NK-92 (cell line): Measurements from ENCODE around the gene AVPR2.

ENCODE experiments used
- DNase-seq: peaks from one replicate; lab custom pipeline; 2025; ENCODE audit not compliant: unreplicated experiment; lab: John Stamatoyannopoulos, UW

The AVPR2 gene

DNA sequence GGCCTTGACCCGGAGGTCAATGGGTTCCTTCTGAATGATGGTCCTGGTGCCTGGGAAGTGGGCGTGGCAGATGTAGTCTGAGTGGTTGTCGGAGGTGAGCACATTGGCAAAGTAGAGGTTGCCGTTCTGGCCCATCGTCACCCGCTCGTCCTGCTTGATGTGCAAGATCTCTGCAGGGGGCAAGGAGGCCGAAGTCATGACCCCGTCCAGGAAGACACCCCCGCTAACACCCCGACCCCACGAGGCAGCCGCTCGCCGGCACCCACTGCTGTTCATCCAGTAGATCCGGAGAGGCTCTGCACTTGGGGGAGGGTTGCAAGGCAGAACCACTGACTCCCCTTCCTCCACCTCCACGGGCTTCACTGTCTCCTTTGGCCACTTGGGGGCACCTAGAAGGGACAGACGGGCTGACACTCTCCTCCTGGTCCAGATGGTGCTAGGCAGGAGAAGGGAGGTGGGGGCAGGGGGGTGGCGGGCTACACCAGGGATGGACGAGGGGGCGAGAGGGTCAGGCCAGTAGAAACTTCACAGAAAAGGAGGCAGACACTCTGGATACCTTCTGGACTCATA, 33.6 kb upstream of the AVPR2 start:
- no peak for DNase-seq

DNA sequence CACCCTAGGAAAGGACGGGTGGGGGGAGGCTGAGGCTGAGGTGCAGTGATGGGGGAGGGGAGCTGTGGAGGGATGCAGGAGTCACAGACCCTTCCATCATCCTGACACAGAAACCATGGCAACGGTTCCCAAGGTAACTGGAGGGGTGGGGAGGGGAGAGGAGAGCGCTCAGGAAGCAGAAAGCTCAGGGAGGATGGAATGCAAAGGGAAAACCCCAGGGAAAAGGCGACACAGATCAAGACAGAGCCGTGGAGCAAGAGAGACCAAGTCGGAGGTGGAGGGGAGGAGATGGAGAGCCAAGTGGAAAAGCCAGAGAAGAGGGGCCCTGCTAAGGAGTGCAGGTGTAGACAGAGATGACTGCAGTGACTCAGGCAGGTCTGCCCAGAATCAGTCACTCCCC, 33.0 kb upstream of the AVPR2 start:
- DNase-seq = no peak

DNA sequence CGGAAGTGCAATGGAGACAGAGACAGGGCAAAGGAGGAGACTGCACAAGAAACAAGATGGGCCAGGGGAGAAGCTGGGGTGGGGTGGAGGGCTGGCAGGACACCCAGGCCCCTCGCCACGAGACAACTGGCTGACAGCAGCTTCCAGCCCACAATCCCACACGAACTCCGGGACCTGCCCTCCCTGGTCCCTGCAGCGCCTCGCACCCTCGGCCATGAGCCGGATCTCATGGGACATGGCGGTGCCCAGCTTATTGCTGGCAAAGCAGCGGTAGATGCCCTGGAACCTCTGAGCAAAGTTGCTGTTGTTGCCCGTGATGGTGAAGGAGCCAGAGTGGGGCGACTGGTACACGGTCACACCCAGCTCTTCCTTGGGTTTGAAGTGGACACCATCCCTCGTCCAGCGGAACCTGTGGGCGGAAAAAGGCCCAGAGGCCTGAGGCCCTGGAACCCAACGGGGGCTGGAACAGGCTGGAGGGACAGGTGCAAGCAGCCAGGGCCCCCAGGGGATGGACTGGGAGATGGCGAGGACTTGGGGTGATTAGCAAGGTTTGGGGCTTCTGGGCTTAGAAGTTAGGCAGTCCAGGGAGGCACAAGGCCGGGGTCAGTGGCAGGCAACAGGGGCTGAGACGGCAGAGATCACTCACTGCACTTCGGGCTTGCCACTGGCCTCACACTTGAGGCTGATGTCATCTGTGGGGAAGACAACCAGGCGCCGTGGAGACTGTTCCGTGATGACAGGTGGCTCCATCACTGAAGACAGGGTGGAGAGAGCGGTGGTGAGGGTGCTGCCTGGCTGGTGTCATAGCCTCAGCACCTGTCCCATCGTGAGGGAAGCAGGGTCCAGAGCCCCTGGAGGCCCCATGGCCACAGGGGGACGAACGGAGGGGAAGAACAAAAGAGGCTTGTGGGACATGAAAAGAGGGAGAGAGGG, 32.3 kb upstream of the AVPR2 start:
- DNase-seq = no peak

DNA sequence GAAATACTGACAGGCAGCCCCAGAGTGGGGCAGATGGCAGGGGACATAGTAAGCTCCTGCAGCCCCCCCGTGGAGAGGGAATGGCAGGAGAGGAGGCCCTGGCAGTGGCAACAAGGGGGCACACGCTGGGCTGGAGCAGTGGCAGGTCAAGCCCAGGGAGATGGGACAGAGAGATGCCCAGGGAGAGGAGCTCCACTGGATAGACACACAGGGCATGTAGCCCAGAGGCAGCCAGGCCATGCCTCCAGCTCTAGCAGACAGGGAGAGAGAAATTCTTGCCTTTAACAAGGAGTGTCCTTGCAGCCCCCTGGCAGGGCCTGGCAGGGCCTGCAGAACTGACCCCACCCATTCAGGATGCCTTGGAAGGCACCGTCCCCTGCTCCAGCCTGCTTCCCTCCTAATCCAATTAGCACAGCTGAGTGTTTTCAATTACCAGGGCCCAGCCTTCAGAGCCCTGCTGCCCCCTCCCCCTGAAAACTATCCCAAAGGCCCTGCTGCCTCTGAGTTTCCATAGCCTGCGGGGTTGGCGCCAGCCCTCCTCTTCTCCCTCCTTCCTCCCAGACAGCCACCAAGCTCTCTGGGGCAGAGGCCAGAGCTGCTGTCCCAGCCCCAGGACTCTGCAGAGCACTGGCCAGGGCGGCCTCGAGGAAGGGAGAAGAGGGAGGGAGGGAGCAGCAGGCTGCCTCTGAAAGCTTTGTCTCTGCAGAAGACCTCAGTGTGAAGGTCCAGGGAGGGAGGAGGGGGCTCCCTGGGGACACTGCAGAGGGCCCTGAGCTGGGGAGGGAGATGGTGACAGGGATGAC, 31.0 kb upstream of the AVPR2 start:
- no peak for DNase-seq

DNA sequence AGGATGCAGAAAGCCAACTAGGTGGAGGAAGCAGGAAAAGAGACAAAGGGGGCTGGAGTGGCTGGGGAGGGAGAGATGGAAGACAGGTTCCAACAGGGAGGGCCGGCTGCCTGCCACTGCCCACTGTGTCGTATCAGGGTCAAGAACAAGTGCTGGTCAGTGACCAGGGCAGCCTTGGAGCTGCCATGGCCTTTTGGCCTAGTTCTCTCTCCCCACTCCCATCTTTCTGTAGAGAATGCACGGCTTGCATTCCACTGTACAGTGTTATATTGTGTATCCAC, 30.4 kb upstream of the AVPR2 start:
- DNase-seq = no peak

DNA sequence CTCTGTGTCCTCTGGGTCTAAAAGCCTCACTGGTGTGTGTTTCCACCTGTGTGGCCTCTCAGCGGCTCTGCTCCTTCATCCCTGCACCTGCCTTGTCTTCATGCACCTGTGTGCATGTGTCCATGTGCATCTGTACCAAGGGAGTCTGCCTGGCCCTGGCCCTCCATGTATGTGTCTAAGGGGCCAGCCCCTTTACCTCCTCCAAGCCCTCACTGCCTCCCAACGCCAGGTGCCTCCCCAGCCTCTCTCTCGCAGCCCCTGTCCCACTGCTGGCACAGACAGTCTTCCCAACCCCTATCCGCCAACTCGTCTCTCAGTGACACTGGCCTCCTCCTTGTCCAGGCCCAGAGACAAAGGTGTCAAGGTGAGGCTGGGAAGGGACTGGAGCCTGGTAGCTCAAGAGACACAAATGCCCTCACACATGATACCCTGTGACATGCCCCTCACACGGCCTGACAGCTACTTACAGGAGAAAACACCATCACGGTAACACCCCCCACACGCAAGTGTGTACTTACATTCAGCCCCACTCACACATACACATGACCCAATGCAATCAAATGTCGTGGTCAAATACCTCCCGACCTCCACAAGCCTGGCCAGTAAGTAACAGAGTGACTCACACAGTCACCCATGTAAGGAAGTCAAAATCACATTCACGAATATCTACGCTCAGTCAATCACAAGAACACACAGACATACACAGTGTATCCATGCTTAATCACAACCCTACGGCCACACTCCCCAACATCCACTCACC, 29.9 kb upstream of the AVPR2 start:
- no peak for DNase-seq

DNA sequence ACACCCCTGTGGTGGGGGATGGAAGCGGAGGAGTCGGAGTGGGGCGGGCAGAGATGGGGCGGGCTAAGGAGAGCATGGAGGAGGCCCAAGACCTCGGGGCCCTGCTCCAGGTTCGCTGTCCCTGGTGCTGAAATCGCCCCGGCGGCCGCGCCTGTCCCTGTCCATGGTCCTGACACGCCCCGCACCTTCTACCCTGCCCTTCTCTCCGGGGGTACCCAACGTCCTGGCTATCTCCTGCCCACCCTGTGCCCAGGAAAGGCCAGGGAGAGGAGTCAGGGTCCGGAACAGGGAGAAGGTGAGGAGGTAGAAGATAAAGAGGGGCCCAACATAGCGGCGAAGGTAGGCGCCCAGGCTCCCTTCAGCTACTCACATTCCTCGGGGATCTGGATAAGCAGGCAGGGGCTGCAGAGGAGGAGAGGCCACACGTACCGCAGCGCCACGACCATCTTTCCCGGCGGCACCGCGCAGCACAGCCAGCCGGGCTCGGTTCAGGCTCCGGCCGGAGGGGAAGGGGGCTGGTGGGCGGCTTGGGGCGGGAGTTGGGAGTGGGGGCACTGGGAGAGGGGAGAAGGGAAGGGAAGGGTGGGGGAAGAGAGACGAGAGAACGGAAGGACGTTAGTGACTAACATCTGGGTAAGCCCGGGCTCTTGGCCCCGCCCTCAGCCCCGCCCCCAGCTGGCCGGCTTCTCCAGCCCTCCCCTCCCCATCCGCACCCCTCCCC, 28.9 kb upstream of the AVPR2 start:
- no peak for DNase-seq

DNA sequence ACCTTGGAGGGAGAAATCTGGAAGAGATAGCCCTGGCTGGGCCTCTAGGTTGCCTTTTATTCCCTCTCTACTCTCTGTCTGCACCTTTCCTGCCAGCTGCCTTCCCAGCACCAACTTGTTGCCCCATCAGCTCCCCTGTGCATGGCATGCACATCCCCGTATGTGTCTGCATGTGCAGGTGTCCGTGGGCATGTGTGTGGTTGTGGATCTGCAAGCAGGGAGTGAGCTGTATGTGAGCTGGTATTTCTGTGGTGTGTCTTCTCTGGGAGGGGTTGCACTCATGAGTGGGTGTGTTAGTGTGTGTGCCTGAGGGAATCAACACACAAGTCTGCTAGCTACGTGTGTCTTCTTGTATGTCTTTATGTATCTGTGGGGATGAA, 28.4 kb upstream of the AVPR2 start:
- no peak for DNase-seq

DNA sequence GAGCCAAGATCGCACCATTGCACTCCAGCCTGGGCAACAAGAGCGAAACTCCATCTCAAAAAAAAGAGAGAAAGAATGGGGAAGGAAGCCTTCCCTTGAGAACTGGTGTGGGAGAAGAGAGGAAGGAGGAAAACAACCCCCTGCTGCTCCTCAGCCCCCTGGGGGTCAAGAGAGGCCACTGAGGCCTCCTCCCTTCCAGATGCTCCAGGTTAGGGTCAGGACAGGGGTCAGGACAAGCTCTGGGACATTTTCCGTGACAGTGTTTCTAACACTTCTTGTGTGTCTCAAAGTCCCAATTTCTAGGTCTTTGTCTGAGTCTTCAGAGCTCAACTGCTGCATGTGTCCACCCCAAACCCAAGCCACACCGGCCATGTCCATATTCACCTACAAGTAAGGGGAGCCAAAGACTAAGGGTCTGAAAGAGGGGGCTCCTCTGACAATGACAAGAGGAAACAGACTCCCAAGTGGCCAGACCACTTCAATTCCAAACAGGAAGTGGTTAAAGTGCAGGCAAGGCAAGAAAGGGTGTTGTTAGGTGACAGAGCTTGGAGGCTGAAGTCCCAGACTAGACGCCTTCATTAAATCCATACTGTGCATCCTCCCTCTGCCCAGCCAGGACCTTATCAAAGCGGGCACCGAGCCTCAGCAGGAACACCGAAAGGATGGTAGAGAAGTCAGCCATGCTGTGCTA, 26.8 kb upstream of the AVPR2 start:
- DNase-seq = no peak

DNA sequence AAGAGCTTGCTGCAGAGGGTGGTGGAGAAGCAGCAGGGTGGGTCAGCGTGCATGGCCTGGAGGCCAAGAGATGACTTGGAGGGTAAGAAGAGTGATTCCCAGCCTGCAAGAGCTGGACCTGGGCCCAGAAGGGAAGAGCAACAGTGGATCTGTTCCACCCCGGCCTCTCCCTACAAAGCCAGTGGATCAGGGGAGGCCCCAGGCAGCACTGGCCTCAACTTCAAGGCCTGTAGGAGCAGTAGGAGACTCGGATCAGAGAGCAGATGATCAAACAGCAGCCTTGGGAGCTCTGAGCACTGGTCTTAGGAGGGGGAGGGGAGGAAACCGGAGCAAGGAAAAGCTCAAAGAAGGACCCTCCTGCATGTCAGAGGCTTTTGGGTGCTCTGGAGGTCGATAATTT, 26.1 kb upstream of the AVPR2 start:
- no peak for DNase-seq

DNA sequence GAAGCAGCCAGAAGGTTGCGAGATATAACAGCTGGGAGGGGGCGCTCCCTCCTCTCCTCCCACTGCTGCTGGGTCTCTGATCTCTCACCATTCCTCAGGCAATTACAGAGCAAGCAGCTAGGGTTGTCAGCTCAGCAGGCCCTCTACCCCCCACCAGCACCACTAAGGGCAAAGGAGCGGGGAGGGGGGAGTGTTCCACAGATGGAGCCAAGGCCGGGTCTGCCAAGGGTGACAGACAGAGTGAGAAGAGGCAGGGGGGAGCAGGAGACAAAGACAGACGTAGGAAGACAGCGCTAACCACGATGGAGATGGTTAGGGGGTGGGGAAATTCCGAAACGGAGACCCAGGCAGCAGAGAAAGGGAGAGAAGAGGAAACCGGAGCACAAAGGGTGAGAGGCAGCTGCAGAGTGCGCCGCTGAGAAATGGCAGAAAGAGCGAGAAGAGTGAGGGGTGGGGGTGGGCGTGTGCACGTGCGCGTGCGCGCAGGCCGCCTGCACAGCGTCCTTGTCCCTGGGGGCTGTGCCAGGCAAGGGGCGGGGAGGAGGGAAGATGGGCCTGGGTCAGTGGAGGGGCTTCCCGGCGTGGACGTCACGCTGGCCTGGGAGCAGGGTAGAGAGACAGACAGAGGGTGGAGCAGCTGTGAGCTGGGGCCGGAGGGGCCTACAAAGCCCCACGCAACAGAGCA, 25.4 kb upstream of the AVPR2 start:
- no peak for DNase-seq

DNA sequence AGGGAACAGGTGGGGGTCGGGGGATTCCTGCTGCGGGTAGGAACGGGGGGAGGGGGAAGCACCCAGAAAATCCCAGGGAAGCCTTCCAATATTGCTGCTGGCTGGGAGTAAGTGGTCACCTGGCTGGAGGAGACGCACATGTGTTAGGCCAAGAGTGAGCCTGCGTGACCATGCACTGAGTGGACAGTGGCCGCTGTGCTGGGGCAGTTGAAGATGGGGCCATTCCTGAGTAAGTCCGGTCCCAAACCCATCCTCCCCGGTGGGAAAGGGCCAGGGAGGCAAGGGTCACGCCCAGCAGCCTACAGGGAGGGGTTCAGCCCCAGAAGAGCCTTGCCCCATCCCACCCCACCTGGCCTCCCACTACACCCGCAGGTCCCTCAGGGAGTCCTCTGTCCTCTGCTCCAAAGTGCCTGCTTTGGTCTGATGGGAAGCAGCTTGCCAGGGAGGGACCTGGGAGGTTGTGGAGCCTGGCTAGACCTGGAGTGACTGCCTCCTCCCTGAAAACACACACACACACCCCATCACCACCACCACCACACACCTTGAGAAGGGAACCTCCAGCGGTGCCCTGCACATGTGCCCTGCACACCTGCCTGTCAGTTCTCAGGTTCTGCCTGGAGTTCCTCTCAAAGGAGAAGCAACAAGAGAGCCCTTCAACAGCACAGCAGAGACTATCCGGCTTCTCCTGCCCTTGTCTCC, 24.6 kb upstream of the AVPR2 start:
- no peak for DNase-seq

DNA sequence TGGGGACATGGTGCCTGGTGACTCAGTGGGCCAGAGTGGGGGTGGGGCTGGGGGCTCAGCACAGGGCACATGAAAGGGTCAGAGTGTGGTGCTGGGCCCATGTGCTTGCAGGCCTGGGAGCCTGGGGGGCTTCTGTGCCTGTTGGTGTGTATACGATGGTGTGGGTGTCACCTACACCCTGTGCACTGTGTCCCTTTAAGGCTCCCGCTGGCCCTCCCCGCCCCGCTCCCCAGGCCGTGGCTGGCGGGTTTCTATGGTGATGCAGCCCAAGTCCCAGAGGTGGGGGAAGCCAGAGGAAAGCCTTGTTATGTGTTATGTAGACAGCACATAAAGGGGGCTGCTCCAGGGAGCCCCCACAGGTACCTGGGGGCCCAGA, 24.0 kb upstream of the AVPR2 start:
- DNase-seq = no peak

DNA sequence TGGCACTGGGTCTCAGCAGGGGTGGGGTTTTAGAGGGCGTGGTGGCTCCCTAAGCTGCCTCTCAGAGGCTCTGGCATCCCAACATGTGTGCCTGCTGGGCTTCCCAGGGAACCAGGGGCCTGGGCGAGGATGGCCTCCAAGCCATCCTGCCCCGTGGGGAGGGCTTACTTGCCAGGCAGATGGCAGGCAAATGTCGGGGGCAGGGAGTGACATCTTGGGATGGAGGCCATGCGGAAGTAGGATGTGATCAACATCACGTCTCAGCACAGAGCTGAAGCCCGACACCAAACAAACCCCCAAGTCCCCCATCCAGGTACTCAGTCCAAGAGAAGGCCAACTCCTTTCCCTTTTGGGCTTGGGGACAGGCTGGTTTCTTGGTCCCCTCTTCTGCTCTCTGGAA, 23.2 kb upstream of the AVPR2 start:
- DNase-seq = no peak

DNA sequence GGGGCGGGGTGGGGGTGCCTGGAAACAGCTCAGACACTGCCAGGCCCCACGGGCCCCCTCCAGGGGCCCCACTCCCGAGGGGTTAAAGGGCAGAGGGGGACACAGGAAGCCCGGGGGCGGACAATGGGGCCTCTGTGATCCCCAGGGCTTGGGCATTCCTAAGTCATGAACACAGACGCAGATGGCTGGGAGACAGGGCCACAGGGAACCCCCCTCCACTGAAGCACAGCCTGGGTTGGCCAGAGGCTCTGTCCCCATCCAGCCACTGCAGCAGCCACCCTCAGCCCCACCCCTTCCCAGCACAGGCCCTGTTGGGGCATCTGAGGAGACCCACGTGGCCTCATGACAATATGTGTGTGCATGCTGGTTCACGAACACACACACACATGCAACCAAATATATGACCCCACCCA, 22.4 kb upstream of the AVPR2 start:
- DNase-seq = no peak

DNA sequence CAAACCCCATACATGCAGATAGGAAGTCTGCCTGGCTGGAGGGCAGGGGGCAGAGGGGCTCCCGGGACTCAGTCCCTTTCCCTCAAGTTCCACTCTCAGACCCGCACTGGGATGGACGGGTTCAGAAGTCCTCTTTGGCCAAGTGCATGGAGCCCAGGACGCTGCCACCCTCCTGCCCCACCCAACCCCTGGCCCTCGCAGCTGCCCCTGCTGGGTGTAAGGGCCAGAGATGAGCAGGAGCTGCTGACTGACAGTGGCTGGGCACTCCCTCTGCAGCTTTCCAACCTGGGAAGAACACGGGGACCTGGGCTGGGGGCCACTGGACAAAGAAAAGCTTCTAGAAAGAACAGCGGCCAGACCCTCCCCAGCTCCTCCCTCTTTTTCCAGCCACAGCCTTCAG, 21.9 kb upstream of the AVPR2 start:
- no peak for DNase-seq

DNA sequence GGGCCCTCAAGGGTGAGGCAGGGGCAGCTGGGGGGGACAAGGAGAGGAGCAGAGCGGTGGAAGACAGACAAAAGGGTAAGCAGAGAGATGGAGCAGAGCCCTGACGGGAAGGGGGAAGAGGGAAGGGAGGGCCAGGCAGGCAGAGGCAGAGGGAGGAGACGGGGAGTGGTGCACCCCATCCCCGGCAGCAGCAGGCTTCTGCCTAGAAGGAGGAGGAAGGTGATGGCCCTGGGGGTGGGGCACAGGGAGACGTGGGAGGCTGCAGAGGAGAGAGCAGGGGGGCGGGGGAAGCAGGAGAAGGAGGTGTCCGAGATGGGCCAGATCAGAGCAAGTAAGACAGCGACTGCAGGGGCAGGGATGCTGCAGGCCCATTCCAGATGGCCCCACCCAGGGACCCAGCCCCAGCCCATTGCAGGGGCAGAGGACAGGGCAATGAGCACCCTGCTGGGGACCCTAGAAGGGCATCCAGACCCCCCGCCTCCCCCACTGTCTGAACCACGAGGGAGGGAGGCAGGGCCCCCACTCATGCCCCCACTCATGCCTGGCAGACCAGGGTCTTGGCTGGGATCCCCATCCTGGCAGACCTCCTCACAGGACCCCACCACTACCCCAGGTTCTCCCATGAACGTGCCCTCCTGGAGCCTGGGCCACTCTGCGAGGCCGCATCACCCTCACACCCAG, 21.2 kb upstream of the AVPR2 start:
- no peak for DNase-seq

DNA sequence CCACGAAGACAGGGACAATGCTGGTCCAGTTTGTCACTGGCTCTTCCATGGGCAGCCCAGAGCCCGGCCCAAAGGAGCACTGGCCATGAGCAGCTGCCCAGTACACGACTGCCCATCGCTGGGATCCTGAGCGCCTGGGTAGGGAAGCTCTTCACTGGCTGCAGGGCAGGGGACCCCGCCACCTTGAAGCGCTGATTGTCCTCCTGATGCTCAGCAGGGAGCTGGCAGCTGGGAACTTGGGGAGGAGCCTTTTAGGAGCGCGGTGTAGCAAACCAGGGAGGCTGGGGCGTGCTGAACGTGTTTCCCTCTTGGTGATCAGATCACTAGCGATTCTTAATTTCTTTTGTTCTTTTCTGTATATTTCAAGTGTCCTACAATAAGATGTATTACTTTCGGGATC, 20.3 kb upstream of the AVPR2 start:
- no peak for DNase-seq

DNA sequence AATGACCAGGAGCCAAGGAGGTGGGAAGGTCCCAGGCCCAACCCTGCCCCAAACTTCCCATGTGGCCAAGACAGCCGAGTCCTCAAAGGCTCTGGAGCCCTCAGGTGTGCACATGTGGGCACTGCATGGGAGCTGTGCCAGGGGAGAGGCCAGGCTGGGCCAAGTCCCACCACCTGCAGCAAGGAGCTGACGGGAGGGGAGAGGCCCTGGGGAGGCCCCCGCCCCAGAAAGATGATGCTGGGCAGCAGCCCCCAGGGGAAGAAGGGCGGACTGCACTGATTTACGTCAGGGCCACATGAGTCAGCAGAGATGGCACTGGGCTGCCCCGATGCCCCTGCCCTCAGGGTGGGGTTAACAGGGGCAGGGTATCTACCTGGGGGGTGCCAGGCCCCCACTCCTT, 19.9 kb upstream of the AVPR2 start:
- DNase-seq = no peak
